NCI-H510A treated with DMSO at 0.1 percent for 48 hours (cell line): ENCODE results near the gene BRIP1.

Source experiments
- DNase-seq: peaks from one replicate; lab custom pipeline; 2025; lab: John Stamatoyannopoulos, UW

Gene BRIP1

GRCh38 chr17:61660746-61661485 lies 202.4 kb downstream of the BRIP1 start:
- DNase-seq, result no peak

DNA sequence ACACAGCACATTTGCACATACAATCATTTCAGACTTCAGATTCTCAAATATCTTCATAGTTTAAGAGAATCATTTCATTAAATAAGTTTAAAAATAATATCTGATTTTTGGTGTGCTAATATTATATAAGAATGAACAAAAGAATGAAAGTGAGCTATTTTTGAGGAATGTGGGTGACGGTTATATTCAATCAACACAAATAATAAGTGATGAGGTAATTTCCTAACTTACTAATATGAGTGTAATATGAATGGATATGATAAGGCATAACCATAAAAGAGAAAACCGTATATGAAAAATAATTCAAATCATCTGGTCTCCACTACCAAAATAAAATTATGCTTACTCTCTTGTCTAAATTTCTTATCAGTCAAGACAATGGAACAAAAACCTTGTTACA lies 203.9 kb downstream of the BRIP1 start:
- DNase-seq, result no peak

- no peak for DNase-seq
These were observed 205.1 kb downstream of the BRIP1 start for GRCh38 chr17:61658183-61658582.

DNA sequence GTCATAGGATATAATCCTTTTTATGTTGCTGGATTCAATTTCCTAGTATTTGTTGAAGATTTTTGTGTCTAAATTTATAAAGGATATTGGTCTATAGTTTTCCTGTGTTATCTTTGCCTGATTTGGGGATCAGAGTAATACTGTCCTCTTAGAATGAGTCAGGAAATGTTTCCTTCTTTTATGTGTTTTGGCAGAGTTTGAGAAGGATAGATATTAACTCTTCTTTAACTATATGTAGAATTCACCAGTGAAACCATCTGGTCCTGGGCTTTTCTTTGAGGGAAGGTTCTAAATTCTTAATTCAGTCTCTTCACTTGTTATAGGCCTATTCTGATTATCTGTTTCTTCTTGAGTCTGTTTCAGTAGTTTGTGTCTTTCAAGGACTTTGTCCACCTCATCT lies 206.0 kb downstream of the BRIP1 start:
- no peak for DNase-seq

- no peak for DNase-seq
These were observed 206.6 kb downstream of the BRIP1 start for GRCh38 chr17:61656721-61657217.

GRCh38 chr17:61650749-61651148 lies 212.6 kb downstream of the BRIP1 start:
- no peak for DNase-seq

- no peak for DNase-seq
These were observed 214.7 kb downstream of the BRIP1 start for GRCh38 chr17:61648587-61648986.

DNA sequence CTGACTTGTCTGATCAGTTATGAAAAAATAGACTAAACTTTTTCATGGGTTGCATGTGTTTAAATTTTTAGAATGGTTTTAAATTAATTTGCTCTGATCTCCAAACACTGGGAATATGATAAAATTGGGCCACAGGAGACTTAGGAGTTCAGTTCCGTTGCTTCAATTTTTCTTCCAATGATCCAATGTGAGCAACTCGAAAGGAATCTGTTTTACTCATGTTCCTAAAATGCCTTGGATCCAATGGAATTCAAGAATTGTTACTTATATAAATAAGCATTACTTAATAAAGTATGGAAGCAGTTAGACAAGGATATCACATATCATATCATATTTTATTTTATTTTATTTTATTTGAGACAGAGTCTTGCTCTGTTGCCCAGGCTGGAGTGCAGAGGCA lies 216.3 kb downstream of the BRIP1 start:
- DNase-seq, result no peak

GRCh38 chr17:61646482-61646881 lies 216.8 kb downstream of the BRIP1 start:
- DNase-seq, result no peak

GRCh38 chr17:61645920-61646319 lies 217.4 kb downstream of the BRIP1 start:
- no peak for DNase-seq

DNA sequence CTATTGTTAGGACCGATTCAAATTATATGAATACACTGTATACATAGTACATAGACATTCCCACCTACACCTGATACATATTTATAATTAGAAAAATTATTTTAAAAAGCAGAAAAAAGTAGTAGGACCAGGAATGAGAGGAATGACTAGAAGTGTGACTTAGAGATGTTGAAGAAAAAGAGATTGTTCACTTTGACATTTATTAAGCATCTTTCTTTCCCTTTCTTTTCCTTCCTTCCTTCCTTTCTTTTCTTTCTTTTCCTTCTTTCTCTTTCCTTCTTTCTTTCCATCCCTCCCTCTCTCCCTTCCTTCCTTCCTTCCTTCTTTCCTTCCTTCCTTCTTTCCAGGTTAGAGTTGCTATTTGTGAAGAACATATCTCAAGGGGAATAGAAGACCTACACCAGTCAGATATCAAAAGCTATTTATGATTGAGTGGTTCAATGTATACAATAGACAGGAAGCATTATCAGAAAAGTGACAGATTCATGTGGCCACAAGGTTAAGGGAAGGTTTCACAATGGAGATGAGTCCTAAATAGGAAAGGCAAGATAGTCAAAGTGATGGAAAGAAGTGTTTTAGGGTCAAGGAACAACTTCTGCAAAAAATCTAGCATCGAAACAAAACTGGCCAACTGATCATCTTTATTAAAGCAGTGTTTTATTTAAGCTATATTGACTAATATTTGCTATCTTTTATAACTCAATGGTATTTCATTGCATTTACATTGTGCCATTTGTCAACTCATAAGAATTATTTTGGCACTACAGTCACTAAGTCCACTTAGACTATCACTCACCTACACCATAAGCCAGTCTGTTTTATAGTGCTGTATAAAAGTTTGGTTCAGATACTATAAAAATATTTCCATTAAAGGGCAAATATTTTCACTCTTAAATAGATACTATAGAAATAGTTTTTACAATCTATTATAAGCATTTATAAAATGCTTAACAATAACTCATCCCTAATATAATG lies 218.2 kb downstream of the BRIP1 start:
- DNase-seq, result no peak

GRCh38 chr17:61642768-61643167 lies 220.6 kb downstream of the BRIP1 start:
- no peak for DNase-seq

GRCh38 chr17:61641715-61642114 lies 221.6 kb downstream of the BRIP1 start:
- DNase-seq, result no peak

- DNase-seq, result no peak
These were observed 222.2 kb downstream of the BRIP1 start for GRCh38 chr17:61641084-61641483.

GRCh38 chr17:61639818-61640217 lies 223.5 kb downstream of the BRIP1 start:
- no peak for DNase-seq

- DNase-seq, result no peak
These were observed 225.2 kb downstream of the BRIP1 start for GRCh38 chr17:61638087-61638486.

DNA sequence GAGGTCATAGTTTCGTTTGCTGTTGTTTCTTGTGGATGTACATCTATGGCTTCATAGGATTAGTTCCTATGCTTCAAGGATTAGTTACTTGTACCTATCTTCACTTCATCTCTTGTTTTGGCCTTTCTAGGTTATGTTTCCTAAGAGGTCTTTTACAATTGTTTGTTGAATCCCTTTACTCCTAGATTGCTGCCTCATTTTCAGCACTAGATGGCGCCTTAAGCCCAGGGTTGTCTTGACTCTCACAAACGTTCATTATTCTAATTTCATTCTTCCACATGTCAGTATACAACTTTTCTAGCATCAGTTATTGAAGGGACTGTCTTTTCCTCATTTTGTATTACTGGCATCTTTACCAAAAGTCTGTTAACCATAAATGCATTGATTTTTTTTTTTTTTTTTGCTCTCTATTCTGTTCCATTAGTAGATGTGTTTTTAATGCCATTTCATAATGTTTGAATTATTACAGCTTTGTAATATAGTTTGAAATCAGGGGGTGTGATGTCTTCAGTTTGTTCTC lies 227.4 kb downstream of the BRIP1 start:
- peak; percentile 72 for DNase-seq

GRCh38 chr17:61634942-61635538 lies 228.3 kb downstream of the BRIP1 start:
- no peak for DNase-seq

DNA sequence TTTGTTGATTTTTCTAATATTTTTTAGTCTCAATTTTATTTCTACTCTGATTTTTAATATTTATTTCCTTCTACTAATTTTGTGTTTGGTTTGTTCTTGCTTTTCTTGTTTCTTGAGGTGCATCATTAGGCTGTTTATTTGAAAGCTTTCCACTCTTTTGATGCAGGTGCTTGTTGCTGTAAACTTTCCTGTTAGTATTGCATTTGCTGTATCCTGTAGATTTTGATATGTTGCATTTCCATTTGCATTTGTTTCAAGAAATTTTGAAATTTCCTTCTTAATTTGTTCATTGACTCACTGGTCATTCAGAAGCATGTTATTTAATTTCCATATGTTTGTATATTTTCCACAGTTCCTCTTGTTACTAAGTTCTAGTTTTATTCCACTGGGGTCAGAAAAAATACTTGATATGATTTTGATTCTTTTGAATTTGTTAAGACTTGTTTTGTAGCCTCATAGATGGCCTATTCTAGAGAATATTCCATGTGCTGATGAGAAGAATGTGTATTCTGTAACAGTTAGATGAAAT lies 229.3 kb downstream of the BRIP1 start:
- no peak for DNase-seq

DNA sequence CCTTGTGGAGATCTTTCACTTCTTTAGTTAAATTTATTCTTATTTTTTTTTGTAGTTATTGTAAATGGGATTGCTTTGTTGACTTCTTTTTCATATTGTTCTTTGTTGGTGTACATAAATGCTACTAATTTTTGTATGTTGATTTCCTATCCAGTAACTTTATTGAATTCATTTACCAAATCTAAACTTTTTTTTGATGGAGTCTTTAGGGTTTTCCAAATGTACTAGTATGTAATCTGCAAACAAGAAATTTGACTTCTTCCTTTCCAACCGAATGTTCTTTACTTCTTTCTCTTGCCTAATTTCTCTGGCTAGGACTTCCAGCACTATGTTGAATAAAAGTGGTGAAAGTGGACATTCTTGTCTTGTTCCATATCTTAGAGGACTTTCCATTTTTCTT lies 230.5 kb downstream of the BRIP1 start:
- no peak for DNase-seq

DNA sequence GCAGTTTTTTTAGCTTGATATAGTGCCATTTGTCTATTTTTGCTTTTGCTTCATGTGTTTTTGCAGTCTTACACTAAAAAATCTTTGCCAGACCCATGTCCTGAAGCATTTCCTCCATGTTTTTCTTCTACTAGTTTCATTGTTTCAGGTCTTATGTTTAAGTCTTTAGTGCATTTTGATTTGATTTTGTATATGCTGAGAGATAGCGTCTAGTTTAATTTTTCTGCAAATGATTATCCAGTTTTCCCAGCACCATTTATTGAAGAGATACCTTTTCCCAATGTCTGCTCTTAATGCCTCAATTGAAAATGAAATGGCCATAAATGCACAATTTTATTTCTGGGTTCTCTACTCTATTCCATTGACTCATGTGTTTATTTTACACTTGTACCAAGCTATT lies 231.5 kb downstream of the BRIP1 start:
- no peak for DNase-seq
